NCI-H82 treated with DMSO at 0.1 percent for 48 hours (cell line): ENCODE results near the gene CCDC185.

Source experiments
- DNase-seq: peaks from one replicate; lab custom pipeline; 2025; ENCODE audit not compliant: unreplicated experiment; lab: John Stamatoyannopoulos, UW

Gene CCDC185

DNA sequence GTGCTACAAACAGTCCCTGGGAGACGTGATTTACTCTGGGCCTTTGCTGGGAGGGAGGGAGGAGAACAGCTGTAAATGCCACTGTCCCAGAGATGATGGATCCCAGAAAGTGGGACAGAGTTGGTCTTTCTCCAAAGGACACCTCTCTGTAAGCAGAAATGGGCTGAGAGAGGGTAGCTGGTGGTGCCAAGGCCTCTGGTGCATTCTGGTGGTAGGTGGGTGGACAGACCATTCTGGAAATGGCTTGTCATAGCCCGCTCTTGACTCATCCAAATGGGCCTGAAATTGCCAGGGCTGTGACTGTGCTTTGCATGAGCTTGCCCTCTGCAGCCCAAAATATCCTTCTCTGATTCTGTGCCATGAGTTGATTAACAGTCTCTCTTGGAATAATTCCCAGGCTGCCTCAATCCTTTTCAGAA lies 36.1 kb downstream of the CCDC185 start:
- DNase-seq = no peak

DNA sequence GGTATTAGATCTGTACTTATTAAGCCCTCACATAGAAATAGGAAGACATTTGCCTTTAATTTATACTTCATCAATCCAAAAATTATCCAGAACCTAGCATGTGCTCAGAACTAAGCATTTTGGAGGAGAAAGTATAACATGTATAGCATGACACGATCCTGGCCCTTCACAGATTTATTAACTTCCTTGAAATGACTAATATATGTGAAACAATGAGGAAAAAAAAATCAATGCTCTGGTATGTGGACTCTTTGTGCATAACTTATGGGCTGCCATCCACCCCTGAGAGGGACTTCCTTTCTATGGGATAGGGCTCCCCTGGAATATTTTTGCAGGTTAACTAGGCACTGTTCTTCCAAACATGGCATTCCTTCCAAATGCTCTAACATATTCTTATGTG lies 36.6 kb downstream of the CCDC185 start:
- no peak for DNase-seq

DNA sequence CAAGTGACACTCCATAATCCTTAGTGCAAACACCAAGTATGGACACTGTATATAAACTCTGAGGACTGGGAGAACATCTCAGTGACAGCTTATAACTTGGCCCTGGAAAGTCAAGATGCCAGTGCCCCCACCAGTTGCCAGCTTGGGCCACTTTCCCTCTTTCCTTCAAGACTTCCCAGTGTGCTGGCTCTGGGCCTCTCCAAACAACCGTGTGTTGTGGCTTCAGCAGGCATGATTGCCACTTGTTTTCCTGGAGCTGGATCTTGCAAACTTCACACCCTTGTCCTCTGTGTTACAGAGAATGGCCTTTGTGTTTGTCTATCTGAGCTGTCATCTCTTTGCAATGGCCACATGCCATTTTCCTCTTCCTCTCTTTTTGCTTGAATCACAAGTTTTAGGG lies 37.0 kb downstream of the CCDC185 start:
- no peak for DNase-seq

DNA sequence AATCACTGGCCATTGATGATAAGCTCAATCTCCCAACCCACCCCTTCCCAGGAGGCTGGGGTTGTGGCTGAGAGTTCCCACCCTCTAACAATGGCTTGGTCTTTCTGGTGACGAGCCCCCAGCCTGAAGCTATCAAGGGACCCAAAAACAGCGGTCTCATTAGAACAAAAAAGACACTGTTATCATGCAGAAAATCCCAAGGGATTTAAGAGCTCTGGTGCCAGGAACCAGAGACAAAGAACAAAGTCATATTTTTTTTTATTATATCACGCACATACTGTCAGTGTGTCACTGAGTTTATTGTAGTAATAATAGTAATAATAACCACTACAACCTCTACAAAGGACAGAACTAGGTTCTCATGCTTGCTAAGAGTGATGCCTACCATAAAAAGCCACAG lies 43.9 kb downstream of the CCDC185 start:
- no peak for DNase-seq

DNA sequence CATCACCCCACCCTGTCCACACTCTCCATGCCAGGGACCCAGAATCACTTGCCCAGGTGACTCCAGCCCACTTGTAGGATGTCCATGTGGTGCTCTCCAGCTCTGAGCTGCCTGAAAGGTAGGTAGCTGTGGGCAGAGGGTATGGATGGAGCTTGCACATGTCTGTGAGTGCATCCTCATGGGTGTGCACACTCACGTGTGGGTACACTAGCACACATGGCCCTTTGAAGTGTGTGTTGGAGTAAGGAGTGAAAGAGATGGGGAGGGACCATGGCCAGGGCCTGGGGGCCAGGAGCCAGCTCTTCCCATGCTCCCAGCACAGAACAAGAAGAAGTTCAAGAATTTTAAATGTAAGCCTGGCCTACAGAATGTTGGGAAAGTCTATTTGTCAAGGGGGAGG lies 50.2 kb downstream of the CCDC185 start:
- no peak for DNase-seq

DNA sequence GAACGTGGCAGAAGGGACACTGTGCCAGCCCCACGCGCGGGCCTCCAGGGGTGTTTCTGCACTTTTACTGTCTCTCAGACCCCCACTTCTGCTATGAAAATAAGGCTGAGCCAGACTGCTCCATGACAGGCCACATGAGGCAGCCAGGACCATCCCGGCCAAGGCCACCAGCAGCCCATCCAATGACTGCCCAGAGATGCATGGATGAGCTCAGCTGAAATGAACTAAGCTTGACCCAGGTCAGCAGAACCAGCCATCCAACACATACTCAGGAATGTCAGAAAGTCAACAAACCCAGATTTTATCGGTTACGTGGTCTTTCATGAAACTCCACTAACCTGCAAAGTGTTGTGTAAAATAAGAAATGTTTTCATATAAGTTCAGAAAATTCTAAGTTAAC lies 51.2 kb downstream of the CCDC185 start:
- no peak for DNase-seq
